Measurements from ENCODE around the gene XK. TPM values are rescaled to one million over a fixed set of nuclear protein-coding genes. Genes with fewer than 3 reads are reported as not detected.
"Not testable (repeated sequence)": the region's sequence is repeated elsewhere in the genome, so short reads cannot be mapped to it uniquely, and the experiment has no call there.

Gene XK
- total RNA-seq, 3 donors from 2014 or later = 22.8 to 34.7 (median 29.5) TPM

DNA sequence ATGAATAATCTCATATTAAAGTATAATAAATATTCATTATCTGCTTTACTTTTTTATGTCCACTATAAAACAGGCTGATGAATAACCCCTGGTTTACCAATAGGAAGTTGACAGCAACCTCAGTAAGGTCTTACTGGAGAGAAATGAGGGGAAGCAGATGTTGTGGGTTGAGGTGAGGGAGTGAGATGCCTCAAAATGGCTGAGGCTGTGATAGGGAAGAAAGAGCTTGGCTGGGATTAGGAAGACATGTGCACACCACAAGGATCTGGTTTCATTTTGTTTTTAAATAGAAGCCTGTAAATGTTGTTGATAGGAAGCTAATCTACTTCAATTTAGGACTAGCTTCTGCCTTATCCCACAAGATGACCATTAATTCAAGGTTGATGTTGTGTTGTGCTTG lies 79.9 kb downstream of the XK start:
- intact Hi-C loops (cut with DNase I, micrococcal nuclease) = no loop called here
- DNase-seq = no peak
- Histone ChIP-seq H3K4me1 (ENCODE audit: low read depth) (no peaks in the 10 kb centered on the region), H3K4me3 (no peak overlapping the region), H3K9me3 (no peaks in the 10 kb centered on the region), H3K36me3 (ENCODE audit: low read depth) (no peaks in the 10 kb centered on the region)
- ATAC-seq = no peak
- TF ChIP-seq, protein P1, sequence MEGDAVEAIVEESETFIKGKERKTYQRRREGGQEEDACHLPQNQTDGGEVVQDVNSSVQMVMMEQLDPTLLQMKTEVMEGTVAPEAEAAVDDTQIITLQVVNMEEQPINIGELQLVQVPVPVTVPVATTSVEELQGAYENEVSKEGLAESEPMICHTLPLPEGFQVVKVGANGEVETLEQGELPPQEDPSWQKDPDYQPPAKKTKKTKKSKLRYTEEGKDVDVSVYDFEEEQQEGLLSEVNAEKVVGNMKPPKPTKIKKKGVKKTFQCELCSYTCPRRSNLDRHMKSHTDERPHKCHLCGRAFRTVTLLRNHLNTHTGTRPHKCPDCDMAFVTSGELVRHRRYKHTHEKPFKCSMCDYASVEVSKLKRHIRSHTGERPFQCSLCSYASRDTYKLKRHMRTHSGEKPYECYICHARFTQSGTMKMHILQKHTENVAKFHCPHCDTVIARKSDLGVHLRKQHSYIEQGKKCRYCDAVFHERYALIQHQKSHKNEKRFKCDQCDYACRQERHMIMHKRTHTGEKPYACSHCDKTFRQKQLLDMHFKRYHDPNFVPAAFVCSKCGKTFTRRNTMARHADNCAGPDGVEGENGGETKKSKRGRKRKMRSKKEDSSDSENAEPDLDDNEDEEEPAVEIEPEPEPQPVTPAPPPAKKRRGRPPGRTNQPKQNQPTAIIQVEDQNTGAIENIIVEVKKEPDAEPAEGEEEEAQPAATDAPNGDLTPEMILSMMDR (IDR thresholded peaks at IDR 0.05) = no peak

- TF ChIP-seq, protein P1 (IDR thresholded peaks at IDR 0.05) = no peak
- ATAC-seq (no peak), DNase-seq (no peak)
- intact Hi-C loops (cut with DNase I, micrococcal nuclease) = no loop called here
- Histone ChIP-seq H3K36me3 (ENCODE audit: low read depth) (no peaks in the 10 kb centered on the region), H3K4me3 (no peak overlapping the region), H3K9me3 (no peaks in the 10 kb centered on the region), H3K4me1 (ENCODE audit: low read depth) (no peaks in the 10 kb centered on the region)
These were observed 81.8 kb downstream of the XK start for GRCh38 chrX:37767430-37767829.

GRCh38 chrX:37768866-37769265 lies 83.3 kb downstream of the XK start:
- H3K4me3 ChIP-seq; intact Hi-C loops (cut with DNase I, micrococcal nuclease); H3K4me1 ChIP-seq (ENCODE audit: low read depth); H3K36me3 ChIP-seq (ENCODE audit: low read depth); DNase-seq; ATAC-seq; H3K9me3 ChIP-seq: not testable (repeated sequence)

- intact Hi-C loops (cut with DNase I, micrococcal nuclease) = no loop called here
- H3K36me3 ChIP-seq (ENCODE audit: low read depth) = no peaks in the 10 kb centered on the region
- H3K4me1 ChIP-seq (ENCODE audit: low read depth) = no peaks in the 10 kb centered on the region
- no peak for DNase-seq
- no peak overlapping the region for H3K4me3 ChIP-seq
- no peaks in the 10 kb centered on the region for H3K9me3 ChIP-seq
- peak; percentile 35 for ATAC-seq
- TF ChIP-seq, protein P1 (IDR thresholded peaks at IDR 0.05) = no peak
These were observed 90.8 kb downstream of the XK start for GRCh38 chrX:37776283-37776986.

- ATAC-seq = peak; percentile 17
- intact Hi-C loops (cut with DNase I, micrococcal nuclease) = no loop called here
These were observed 91.4 kb downstream of the XK start for GRCh38 chrX:37776987-37777325.

GRCh38 chrX:37779857-37780256 lies 94.3 kb downstream of the XK start, which contains the start of gene CYBB:
CYBB (plus strand) TSS chrX:37780059; CDS start chrX:37780078, 19 bp downstream.
- no peak for DNase-seq
- no peak for ATAC-seq
- H3K9me3 ChIP-seq = no peaks in the 10 kb centered on the region
- H3K4me1 ChIP-seq (ENCODE audit: low read depth) = no peaks in the 10 kb centered on the region
- TF ChIP-seq, protein P1 (IDR thresholded peaks at IDR 0.05) = no peak
- no peak within 1 kb of the TSS for H3K4me3 ChIP-seq
- intact Hi-C loops (cut with DNase I, micrococcal nuclease) = no loop called here
- no peaks in the 10 kb centered on the region for H3K36me3 ChIP-seq (ENCODE audit: low read depth)

More at GRCh38 chrX:37776987-37777325, 91.4 kb downstream of the XK start:
- no peaks in the 10 kb centered on the region for H3K9me3 ChIP-seq
- TF ChIP-seq, protein P1 (IDR thresholded peaks at IDR 0.05) = no peak
- no peak overlapping the region for H3K4me3 ChIP-seq
- no peaks in the 10 kb centered on the region for H3K4me1 ChIP-seq (ENCODE audit: low read depth)
- DNase-seq = no peak
- H3K36me3 ChIP-seq (ENCODE audit: low read depth) = no peaks in the 10 kb centered on the region

Measured in mucosa of descending colon (tissue), 3 donors.